Measurements from ENCODE around the gene CHSY1.
A peak's percentile ranks its signal among the peaks of the same experiment; 100 is the strongest.

Gene CHSY1

DNA sequence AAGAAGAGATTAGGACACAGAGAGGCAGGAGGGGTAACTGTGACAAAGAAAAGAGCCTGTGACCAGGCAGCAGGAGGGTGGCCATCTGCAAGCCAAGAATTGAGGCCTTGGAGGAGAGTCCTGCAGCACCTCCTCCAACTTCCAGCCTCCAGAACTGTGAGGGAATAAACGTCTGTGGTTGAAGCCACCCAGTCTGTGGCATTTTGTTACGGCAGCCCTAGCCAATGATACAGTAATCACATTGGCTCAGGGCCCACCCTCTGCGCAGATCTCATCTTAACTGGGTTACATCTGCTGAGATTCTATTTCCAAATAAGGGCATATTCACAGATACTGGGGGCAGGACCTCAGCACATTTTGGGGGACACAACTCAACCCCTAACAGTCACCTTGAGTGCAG, 14.2 kb upstream of the CHSY1 start:
- Histone ChIP-seq H3K79me2 (ENCODE audit: control insufficient read depth, insufficient read depth, low read length, poor library complexity) (no peaks in the 10 kb centered on the region), H3K4me1 (ENCODE audit: control insufficient read depth in 1 of 2, insufficient read depth in 2 of 2, low read length in 2 of 2) (no peaks in the 10 kb centered on the region), H3K27me3 (ENCODE audit: insufficient read depth, low read length) (no peaks in the 10 kb centered on the region), H4K8ac (ENCODE audit: low read depth, low read length) (no peak overlapping the region), H2BK5ac (ENCODE audit: low read depth, low read length, poor library complexity) (no peak overlapping the region), H3K9ac (ENCODE audit: low read length) (no peak overlapping the region), H3K9me3 (ENCODE audit: insufficient read depth, low read depth, low read length) (no peaks in the 10 kb centered on the region), H3K4ac (ENCODE audit: low read depth, low read length) (no peak overlapping the region), H3K36me3 (ENCODE audit: control insufficient read depth in 1 of 2, insufficient read depth in 2 of 2, low read length in 2 of 2) (peaks cover 12 to 23% of the 10 kb centered on the region in 2 experiments), H3K79me1 (ENCODE audit: low read length) (no peaks in the 10 kb centered on the region), H3K18ac (ENCODE audit: low read length) (no peak overlapping the region), H3K4me2 (ENCODE audit: low read length) (no peak overlapping the region), H3K4me3 (ENCODE audit: low read depth, low read length) (no peak overlapping the region), H3K27ac (ENCODE audit: low read depth, low read length) (no peak overlapping the region), H4K12ac (ENCODE audit: low read depth, low read length) (no peak overlapping the region), H3K14ac (ENCODE audit: low read length) (no peak overlapping the region), H2BK12ac (ENCODE audit: low read length) (no peak overlapping the region), H3K23ac (ENCODE audit: low read length) (no peak overlapping the region), H2BK120ac (ENCODE audit: insufficient read depth, low read length, poor library complexity) (no peak overlapping the region), H2AK5ac (ENCODE audit: low read length) (no peak overlapping the region), H4K91ac (ENCODE audit: low read depth, low read length) (no peak overlapping the region), H2AFZ (ENCODE audit: insufficient read depth, low read length, poor library complexity) (no peak overlapping the region)
- no CpG with 5 or more reads among the region's 3 CpGs for WGBS (ENCODE audit: extremely low coverage, insufficient coverage, insufficient read length)
- DNase-seq, result no peak

GRCh38 chr15:101264911-101265641, 13.2 kb upstream of the CHSY1 start:
- Histone ChIP-seq H3K79me1 (ENCODE audit: low read length) (no peaks in the 10 kb centered on the region), H2AFZ (ENCODE audit: insufficient read depth, low read length, poor library complexity) (no peak overlapping the region), H2BK12ac (ENCODE audit: low read length) (no peak overlapping the region), H2BK5ac (ENCODE audit: low read depth, low read length, poor library complexity) (no peak overlapping the region), H3K9ac (ENCODE audit: low read length) (no peak overlapping the region), H3K4me1 (ENCODE audit: control insufficient read depth in 1 of 2, insufficient read depth in 2 of 2, low read length in 2 of 2) (no peaks in the 10 kb centered on the region), H3K14ac (ENCODE audit: low read length) (no peak overlapping the region), H3K23ac (ENCODE audit: low read length) (no peak overlapping the region), H2AK5ac (ENCODE audit: low read length) (no peak overlapping the region), H4K91ac (ENCODE audit: low read depth, low read length) (no peak overlapping the region), H2BK120ac (ENCODE audit: insufficient read depth, low read length, poor library complexity) (no peak overlapping the region), H3K4me3 (ENCODE audit: low read depth, low read length) (no peak overlapping the region), H3K79me2 (ENCODE audit: control insufficient read depth, insufficient read depth, low read length, poor library complexity) (no peaks in the 10 kb centered on the region), H3K9me3 (ENCODE audit: insufficient read depth, low read depth, low read length) (no peaks in the 10 kb centered on the region), H3K36me3 (ENCODE audit: control insufficient read depth in 1 of 2, insufficient read depth in 2 of 2, low read length in 2 of 2) (peaks cover 10 to 15% of the 10 kb centered on the region in 2 experiments), H3K18ac (ENCODE audit: low read length) (no peak overlapping the region), H3K4me2 (ENCODE audit: low read length) (no peak overlapping the region), H3K27ac (ENCODE audit: low read depth, low read length) (no peak overlapping the region), H3K27me3 (ENCODE audit: insufficient read depth, low read length) (no peaks in the 10 kb centered on the region), H3K4ac (ENCODE audit: low read depth, low read length) (no peak overlapping the region), H4K12ac (ENCODE audit: low read depth, low read length) (no peak overlapping the region), H4K8ac (ENCODE audit: low read depth, low read length) (no peak overlapping the region)
- DNase-seq, result peak in 1 of 2 donors; percentile 7
- WGBS (ENCODE audit: extremely low coverage, insufficient coverage, insufficient read length), result no CpG with 5 or more reads among the region's 17 CpGs

DNA sequence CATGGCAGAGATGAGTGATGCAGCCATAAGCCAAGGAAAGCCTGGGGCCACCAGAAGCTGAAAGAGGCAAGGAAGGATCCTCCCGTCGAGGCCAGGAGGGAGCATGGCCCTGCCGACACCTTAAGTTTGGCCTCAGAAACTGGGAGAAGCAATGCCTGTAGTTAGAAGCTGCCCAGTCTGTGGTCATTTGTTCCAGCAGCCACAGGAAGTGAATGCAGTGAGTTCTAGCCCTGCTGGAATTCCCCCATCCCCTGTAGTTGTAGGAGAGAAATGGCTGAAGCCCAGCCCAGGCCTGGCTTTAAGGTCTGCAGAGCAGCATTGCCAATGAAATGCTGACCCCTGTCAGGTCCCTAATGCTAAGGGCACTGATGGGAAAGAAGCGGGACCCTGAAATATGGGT, 12.2 kb upstream of the CHSY1 start:
- peaks cover 3 to 4% of the 10 kb centered on the region in 2 experiments for H3K36me3 ChIP-seq (ENCODE audit: control insufficient read depth in 1 of 2, insufficient read depth in 2 of 2, low read length in 2 of 2)
- WGBS (ENCODE audit: extremely low coverage, insufficient coverage, insufficient read length), result no CpG with 5 or more reads among the region's 4 CpGs
- H3K23ac ChIP-seq (ENCODE audit: low read length), result no peak overlapping the region
- H2AK5ac ChIP-seq (ENCODE audit: low read length), result no peak overlapping the region
- H3K79me1 ChIP-seq (ENCODE audit: low read length), result no peaks in the 10 kb centered on the region
- H3K18ac ChIP-seq (ENCODE audit: low read length), result no peak overlapping the region
- no peak overlapping the region for H3K14ac ChIP-seq (ENCODE audit: low read length)
- H2BK120ac ChIP-seq (ENCODE audit: insufficient read depth, low read length, poor library complexity), result no peak overlapping the region
- no peak overlapping the region for H2BK12ac ChIP-seq (ENCODE audit: low read length)
- H4K91ac ChIP-seq (ENCODE audit: low read depth, low read length), result no peak overlapping the region
- no peak overlapping the region for H3K4me2 ChIP-seq (ENCODE audit: low read length)
- no peak overlapping the region for H2AFZ ChIP-seq (ENCODE audit: insufficient read depth, low read length, poor library complexity)
- H3K27me3 ChIP-seq (ENCODE audit: insufficient read depth, low read length), result no peaks in the 10 kb centered on the region
- H2BK5ac ChIP-seq (ENCODE audit: low read depth, low read length, poor library complexity), result no peak overlapping the region
- H3K79me2 ChIP-seq (ENCODE audit: control insufficient read depth, insufficient read depth, low read length, poor library complexity), result no peaks in the 10 kb centered on the region
- no peak for DNase-seq
- H4K12ac ChIP-seq (ENCODE audit: low read depth, low read length), result no peak overlapping the region
- no peak overlapping the region for H3K4me3 ChIP-seq (ENCODE audit: low read depth, low read length)
- H3K9me3 ChIP-seq (ENCODE audit: insufficient read depth, low read depth, low read length), result no peaks in the 10 kb centered on the region
- H4K8ac ChIP-seq (ENCODE audit: low read depth, low read length), result no peak overlapping the region
- H3K27ac ChIP-seq (ENCODE audit: low read depth, low read length), result no peak overlapping the region
- no peak overlapping the region for H3K4ac ChIP-seq (ENCODE audit: low read depth, low read length)
- H3K9ac ChIP-seq (ENCODE audit: low read length), result no peak overlapping the region
- no peaks in the 10 kb centered on the region for H3K4me1 ChIP-seq (ENCODE audit: control insufficient read depth in 1 of 2, insufficient read depth in 2 of 2, low read length in 2 of 2)

- H3K79me1 ChIP-seq (ENCODE audit: low read length), result no peaks in the 10 kb centered on the region
- H3K18ac ChIP-seq (ENCODE audit: low read length), result no peak overlapping the region
- no peak overlapping the region for H3K9ac ChIP-seq (ENCODE audit: low read length)
- no peak overlapping the region for H4K8ac ChIP-seq (ENCODE audit: low read depth, low read length)
- no peak overlapping the region for H3K4ac ChIP-seq (ENCODE audit: low read depth, low read length)
- no peak overlapping the region for H3K4me3 ChIP-seq (ENCODE audit: low read depth, low read length)
- no CpG with 5 or more reads among the region's 4 CpGs for WGBS (ENCODE audit: extremely low coverage, insufficient coverage, insufficient read length)
- no peaks in the 10 kb centered on the region for H3K27me3 ChIP-seq (ENCODE audit: insufficient read depth, low read length)
- no peak overlapping the region for H4K91ac ChIP-seq (ENCODE audit: low read depth, low read length)
- no peak overlapping the region for H3K14ac ChIP-seq (ENCODE audit: low read length)
- no peak overlapping the region for H2AK5ac ChIP-seq (ENCODE audit: low read length)
- peak in 1 of 2 donors; percentile 84 for DNase-seq
- no peaks in the 10 kb centered on the region for H3K4me1 ChIP-seq (ENCODE audit: control insufficient read depth in 1 of 2, insufficient read depth in 2 of 2, low read length in 2 of 2)
- no peak overlapping the region for H3K4me2 ChIP-seq (ENCODE audit: low read length)
- no peaks in the 10 kb centered on the region for H3K36me3 ChIP-seq (ENCODE audit: control insufficient read depth in 1 of 2, insufficient read depth in 2 of 2, low read length in 2 of 2)
- no peak overlapping the region for H2BK120ac ChIP-seq (ENCODE audit: insufficient read depth, low read length, poor library complexity)
- no peaks in the 10 kb centered on the region for H3K9me3 ChIP-seq (ENCODE audit: insufficient read depth, low read depth, low read length)
- no peak overlapping the region for H2BK5ac ChIP-seq (ENCODE audit: low read depth, low read length, poor library complexity)
- no peak overlapping the region for H3K27ac ChIP-seq (ENCODE audit: low read depth, low read length)
- no peak overlapping the region for H2BK12ac ChIP-seq (ENCODE audit: low read length)
- no peak overlapping the region for H2AFZ ChIP-seq (ENCODE audit: insufficient read depth, low read length, poor library complexity)
- no peaks in the 10 kb centered on the region for H3K79me2 ChIP-seq (ENCODE audit: control insufficient read depth, insufficient read depth, low read length, poor library complexity)
- H4K12ac ChIP-seq (ENCODE audit: low read depth, low read length), result no peak overlapping the region
- H3K23ac ChIP-seq (ENCODE audit: low read length), result no peak overlapping the region
Observed at GRCh38 chr15:101262551-101262950, 10.7 kb upstream of the CHSY1 start.

Data from trophoblast cell (in vitro differentiated cells and primary cell).